Aorta (tissue), 5 donors: Measurements from ENCODE around the gene TMEM135. TPM values are rescaled to one million over a fixed set of nuclear protein-coding genes. Genes with fewer than 3 reads are reported as not detected.

Experiments
- ATAC-seq: fragments of 200-7000 bp; cut with Tn5 transposase; one replicate; pipeline ENCODE4 v1.9.1; 2022; ENCODE audit warnings: moderate library complexity; ENCODE audit not compliant: low FRiP score
- DNase-seq, 2 donors: peaks; one replicate each; pipeline ENCODE4 v3.0.0-alpha.2; 2020
- H3K27ac ChIP-seq, 2 donors: one replicate each; pipeline ENCODE4 v1.5.1; 2013; ENCODE audit warnings: low read length in 2 of 2, mild to moderate bottlenecking in 2 of 2, moderate library complexity in 2 of 2, control low read depth in 1 of 2, inconsistent platforms in 1 of 2, low read depth in 1 of 2
- H3K27me3 ChIP-seq, 2 donors: one replicate each; pipeline ENCODE4 v1.6.1; 2013; ENCODE audit warnings: control low read depth in 1 of 2, low read length in 1 of 2, mild to moderate bottlenecking in 1 of 2, moderate library complexity in 1 of 2; ENCODE audit not compliant: insufficient read depth in 2 of 2, control insufficient read depth in 1 of 2
- H3K36me3 ChIP-seq, 2 donors: one replicate each; pipeline ENCODE4 v1.6.1; 2013; ENCODE audit warnings: control low read depth in 1 of 2, low read length in 1 of 2, mild to moderate bottlenecking in 1 of 2; ENCODE audit not compliant: insufficient read depth in 2 of 2, control insufficient read depth in 1 of 2
- H3K4me1 ChIP-seq, 2 donors: one replicate each; pipeline ENCODE4 v1.6.1; 2013; ENCODE audit warnings: low read length in 2 of 2, control low read depth in 1 of 2, mild to moderate bottlenecking in 1 of 2, moderate library complexity in 1 of 2; ENCODE audit not compliant: insufficient read depth in 2 of 2, control insufficient read depth in 1 of 2
- H3K4me3 ChIP-seq, 2 donors: one replicate each; pipeline ENCODE4 v1.5.1; 2013; ENCODE audit warnings: low read length in 2 of 2, control low read depth in 1 of 2, mild to moderate bottlenecking in 1 of 2
- H3K9me3 ChIP-seq: one replicate; pipeline ENCODE4 v1.6.1; 2013; ENCODE audit warnings: mild to moderate bottlenecking, low read length; ENCODE audit not compliant: control insufficient read depth
- WGBS, 2 donors: extraction: QIAGEN DNeasy Blood & Tissue Kit; methylation state at CpG; one replicate each; pipeline ENCODE4 v1.1.7; 2013; 5-methylcytosine and 5-hydroxymethylcytosine counted together
- intact Hi-C, 2 donors: fragments of 100-400 bp; cut with DNase I; formaldehyde crosslinking; loops; one replicate each; pipeline versions ENCODE4 v1.14.2 to v1.15.0; 2022
- polyA plus RNA-seq, 2 donors: library from polyadenylated mRNA; stranded (reverse); fragments of 200-250 nt; gene quantifications; one replicate each; pipeline ENCODE4 v1.2.3, GENCODE V29; 2013
- total RNA-seq, 2 donors: library from RNA; stranded (reverse); fragmentation: NEBNext Ultra II Directional; extraction: Animal tissue kit (Norgen Biotek cat#: 25700); gene quantifications; one replicate each; pipeline ENCODE4 v1.2.1, GENCODE V29; 2021
- donor health status: healthy with polysubstance abuse.
- donor health status: Bipolar disorder and iron deficiency.
- donor health status: DM: no; HTN: no; CAD: no.
- donor health status: DM: no; HTN: no; CAD: no.
- donor health status: DM: yes; HTN: yes; CAD: no.

TMEM135 gene
- total and polyA plus RNA-seq, 4 donors: 10.6 to 49.0 (median 26.9) TPM

GRCh38 chr11:87030458-87031054 is 7.2 kb upstream of the TMEM135 start:
- no peaks in the 10 kb centered on the region for H3K4me1 ChIP-seq
- H3K9me3 ChIP-seq: no peaks in the 10 kb centered on the region
- no peak for ATAC-seq
- no peaks in the 10 kb centered on the region for H3K27me3 ChIP-seq
- intact Hi-C loops: no loop called here
- no peak overlapping the region for H3K4me3 ChIP-seq
- H3K27ac ChIP-seq: no peak overlapping the region
- DNase-seq: no peak
- no peaks in the 10 kb centered on the region for H3K36me3 ChIP-seq
- 82 to 89% methylated on average over 5 of the region's 5 CpGs for WGBS, 2 donors

GRCh38 chr11:87031433-87032170 is 6.1 kb upstream of the TMEM135 start:
- DNase-seq (no peak), ATAC-seq (no peak)
- Histone ChIP-seq H3K36me3 (no peaks in the 10 kb centered on the region), H3K4me1 (no peaks in the 10 kb centered on the region), H3K27ac (no peak overlapping the region), H3K27me3 (no peaks in the 10 kb centered on the region), H3K4me3 (no peak overlapping the region), H3K9me3 (no peaks in the 10 kb centered on the region)
- intact Hi-C loops: no loop called here
- WGBS, 2 donors: 69 to 74% methylated on average over 3 of the region's 3 CpGs

GRCh38 chr11:87033561-87033960 is 4.2 kb upstream of the TMEM135 start:
- Histone ChIP-seq H3K9me3 (no peaks in the 10 kb centered on the region), H3K4me1 (no peaks in the 10 kb centered on the region), H3K27ac (no peak overlapping the region), H3K36me3 (no peaks in the 10 kb centered on the region), H3K4me3 (no peak overlapping the region), H3K27me3 (no peaks in the 10 kb centered on the region)
- intact Hi-C loops: no loop called here
- WGBS, 2 donors: 82 to 86% methylated on average over 8 of the region's 8 CpGs
- ATAC-seq: no peak
- DNase-seq: no peak

GRCh38 chr11:87035976-87036583 is 1.7 kb upstream of the TMEM135 start:
- intact Hi-C loops: loop anchor here in 1 of 2 donors (5.0 kb wide), 1 partner anchor 79 kb away; the partner anchor contains the start of gene FZD4
- H3K9me3 ChIP-seq: no peaks in the 10 kb centered on the region
- no peaks in the 10 kb centered on the region for H3K36me3 ChIP-seq
- no peaks in the 10 kb centered on the region for H3K27me3 ChIP-seq
- H3K4me1 ChIP-seq: peaks cover 0 to 5% of the 10 kb centered on the region in 2 donors
- no peak overlapping the region for H3K27ac ChIP-seq
- 68 to 69% methylated on average over 12 of the region's 12 CpGs for WGBS, 2 donors
- ATAC-seq (no peak), DNase-seq (no peak)
- no peak overlapping the region for H3K4me3 ChIP-seq

GRCh38 chr11:87036756-87037449 is 831 bp upstream of the TMEM135 start:
- Histone ChIP-seq H3K9me3 (no peaks in the 10 kb centered on the region), H3K4me1 (peaks cover 0 to 8% of the 10 kb centered on the region in 2 donors), H3K4me3 (peak overlapping the region in 1 of 2 donors; percentile 90), H3K27me3 (no peaks in the 10 kb centered on the region), H3K27ac (peak overlapping the region in 1 of 2 donors; percentile 42), H3K36me3 (no peaks in the 10 kb centered on the region)
- 36 to 37% methylated on average over 10 of the region's 10 CpGs for WGBS, 2 donors
- DNase-seq: no peak
- intact Hi-C loops: loop anchor here in 1 of 2 donors (5.0 kb wide), 1 partner anchor 80 kb away; the partner anchor contains the start of gene FZD4
- peak; percentile 3 for ATAC-seq

- peak overlapping the region; percentile 20 to 90 for H3K4me3 ChIP-seq
- peaks cover 0 to 13% of the 10 kb centered on the region in 2 donors for H3K4me1 ChIP-seq
- H3K9me3 ChIP-seq: no peaks in the 10 kb centered on the region
- ATAC-seq (peak; percentile 35), DNase-seq (no peak)
- intact Hi-C loops: loop anchor here (2.0 to 5.0 kb wide), 2 partner anchors 81 to 84 kb away; partner anchors contain the start of gene FZD4 (in 2 of the 2)
- 9 to 10% methylated on average over 9 of the region's 9 CpGs for WGBS, 2 donors
- peak overlapping the region; percentile 8 to 42 for H3K27ac ChIP-seq
- H3K27me3 ChIP-seq: no peaks in the 10 kb centered on the region
- H3K36me3 ChIP-seq: no peaks in the 10 kb centered on the region
These were observed 672 bp downstream of the TMEM135 start for GRCh38 chr11:87038235-87038977.

- Histone ChIP-seq H3K27me3 (no peaks in the 10 kb centered on the region), H3K4me3 (peak overlapping the region; percentile 56 to 90), H3K36me3 (no peaks in the 10 kb centered on the region), H3K27ac (no peak overlapping the region), H3K4me1 (peaks cover 0 to 13% of the 10 kb centered on the region in 2 donors), H3K9me3 (no peaks in the 10 kb centered on the region)
- intact Hi-C loops: loop anchor here (2.0 to 5.0 kb wide), 2 partner anchors 82 to 85 kb away; partner anchors contain the start of gene FZD4 (in 2 of the 2)
- WGBS, 2 donors: 0 to 9% methylated on average over 3 of the region's 3 CpGs
- DNase-seq: peak in 1 of 2 donors; percentile 59
- ATAC-seq: no peak
These were observed 1.6 kb downstream of the TMEM135 start for GRCh38 chr11:87039371-87039770.

- intact Hi-C loops: no loop called here
- WGBS, 2 donors: 70 to 72% methylated on average over 1 of the region's 1 CpG
- ATAC-seq (no peak), DNase-seq (no peak)
- H3K27ac ChIP-seq: no peak overlapping the region
- H3K9me3 ChIP-seq: no peaks in the 10 kb centered on the region
- no peaks in the 10 kb centered on the region for H3K27me3 ChIP-seq
- no peaks in the 10 kb centered on the region for H3K36me3 ChIP-seq
- H3K4me3 ChIP-seq: no peak overlapping the region
- H3K4me1 ChIP-seq: peaks cover 0 to 13% of the 10 kb centered on the region in 2 donors
These were observed 6.2 kb downstream of the TMEM135 start for GRCh38 chr11:87043894-87044293.
